Mesenteric fat pad (tissue), 1 donor: Measurements from ENCODE around the gene CTNNA3. TPM values are rescaled to one million over a fixed set of nuclear protein-coding genes. Genes with fewer than 3 reads are reported as not detected.

ENCODE experiments used
- DNase-seq: peaks from one replicate; pipeline ENCODE4 v3.0.0-alpha.2; 2020; ENCODE audit warnings: low spot score
- total RNA-seq: library from RNA; stranded (reverse); fragmentation: NEBNext Ultra II Directional; extraction: Animal tissue kit (Norgen Biotek cat#: 25700); gene quantifications from one replicate; pipeline ENCODE4 v1.2.1, GENCODE V29; 2021
- donor health status: DM: yes; HTN: yes; CAD: no.

Gene CTNNA3
- total RNA-seq, 1 donor from 2014 or later: 0.10 TPM

DNA sequence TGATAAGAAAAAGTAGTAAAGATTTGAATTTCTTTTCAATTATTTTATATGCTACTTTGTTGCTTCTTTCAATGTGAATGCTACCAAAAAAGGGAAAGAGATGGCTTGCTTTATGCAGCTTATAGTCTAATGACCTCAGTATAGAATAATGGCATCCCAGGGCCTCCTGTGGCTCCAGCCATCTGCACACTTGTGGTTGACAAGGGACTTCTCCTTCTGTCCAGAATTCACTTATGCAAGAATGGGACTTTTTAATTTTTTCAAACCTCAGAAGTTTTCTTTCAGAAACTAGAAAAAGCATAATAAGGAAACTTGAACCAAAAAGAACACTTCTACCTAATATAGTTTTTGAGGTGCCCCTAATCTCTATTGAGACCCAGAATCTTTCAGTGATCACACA is 310.9 kb downstream of the CTNNA3 start:
- DNase-seq: no peak

DNA sequence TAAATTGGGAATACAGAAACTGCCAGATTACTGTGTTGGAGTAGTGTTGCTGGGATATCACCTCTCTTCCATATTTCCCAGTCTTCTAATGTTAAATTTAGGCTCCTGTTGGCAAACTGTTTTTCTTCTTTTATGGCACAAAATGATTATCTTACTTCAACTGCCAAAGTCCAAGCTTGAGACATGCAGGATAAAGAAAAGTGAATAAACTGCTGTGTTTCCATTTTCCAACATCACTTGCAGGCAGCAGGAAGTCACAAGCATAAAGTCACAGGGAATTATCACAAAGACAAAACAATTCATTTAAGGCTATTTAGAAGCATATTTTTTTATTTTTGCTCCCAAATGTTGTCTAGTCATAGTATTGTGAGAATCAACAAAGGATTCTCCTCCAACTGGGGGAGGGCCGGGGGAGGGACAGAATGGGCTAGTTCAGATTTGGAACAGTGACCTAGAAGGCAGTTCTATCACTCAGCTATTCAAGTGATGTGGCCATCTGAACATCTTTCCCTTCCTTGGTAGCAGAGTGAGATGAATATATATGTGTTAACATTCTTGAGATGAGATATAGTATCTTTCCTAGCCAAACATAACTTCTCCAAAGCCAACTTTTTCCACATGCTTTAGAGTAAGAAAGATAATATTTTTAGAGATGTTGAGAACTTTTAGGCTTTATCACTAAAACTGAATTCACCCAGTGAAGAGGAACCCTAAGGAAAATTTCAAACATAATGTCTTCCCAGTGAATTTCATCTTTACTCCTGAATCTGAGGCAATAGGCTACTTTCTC is 364.7 kb downstream of the CTNNA3 start:
- no peak for DNase-seq

DNA sequence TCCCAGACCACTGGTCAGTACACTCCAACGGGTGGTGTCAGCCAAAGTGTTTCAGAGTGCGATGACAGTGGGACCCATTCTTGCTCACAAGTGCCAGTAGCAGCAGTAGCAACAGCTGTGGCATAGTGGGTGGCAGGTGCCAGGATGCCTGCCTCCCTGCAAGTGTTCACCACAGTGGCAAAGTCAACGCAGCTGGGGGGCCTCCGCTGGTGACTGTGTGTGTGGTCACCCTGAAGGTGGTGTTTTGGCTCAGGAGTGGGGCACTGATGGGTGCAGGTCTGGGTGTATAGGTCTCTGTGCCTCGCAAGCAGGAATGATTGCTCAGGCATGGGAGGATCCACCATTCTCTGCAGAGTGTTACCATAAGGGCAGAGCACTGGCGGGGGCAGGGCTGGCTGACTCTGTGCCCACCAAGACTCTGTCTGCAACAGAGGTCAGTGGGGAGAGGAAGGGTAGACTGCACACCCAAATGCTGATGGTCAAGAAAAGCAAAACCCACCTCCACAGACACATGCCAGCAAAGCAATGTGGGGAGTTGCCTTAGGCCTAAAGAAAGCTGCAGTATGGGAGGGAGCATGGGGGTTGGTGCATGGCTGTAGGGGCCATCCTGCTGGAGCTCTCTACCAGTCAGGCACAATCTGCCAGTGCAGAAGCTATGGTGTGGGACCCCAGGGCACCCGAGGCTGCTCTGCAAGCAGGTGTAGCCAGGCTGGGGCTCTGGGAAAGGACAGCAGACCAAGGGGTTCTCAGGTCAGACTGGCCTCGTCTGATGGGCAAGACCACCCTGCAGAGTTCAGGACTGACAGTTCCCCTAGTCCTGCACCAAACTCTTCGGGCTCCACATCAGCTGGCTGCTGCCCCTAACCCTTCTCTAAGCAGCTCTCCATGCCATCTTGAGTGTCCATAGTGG is 368.1 kb downstream of the CTNNA3 start:
- DNase-seq: no peak

DNA sequence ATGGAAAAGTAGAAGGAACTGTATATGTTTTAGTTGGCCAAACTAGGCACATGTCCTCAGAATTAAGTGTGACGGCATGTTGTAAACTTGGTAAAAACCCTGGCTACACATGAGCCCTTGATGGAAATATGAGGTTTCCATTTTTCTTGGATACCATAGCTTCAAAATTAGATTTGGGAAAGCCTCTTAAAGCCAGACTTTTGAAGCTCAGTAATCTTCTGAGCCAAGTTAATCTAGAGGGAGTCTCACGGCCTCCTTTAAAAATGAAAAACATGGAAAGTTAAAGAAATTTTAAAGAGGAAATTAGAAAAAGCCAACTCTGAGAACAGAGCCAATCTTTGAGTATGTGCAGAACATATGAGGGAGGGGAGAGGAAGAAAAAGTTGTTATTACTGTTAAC is 376.0 kb downstream of the CTNNA3 start:
- no peak for DNase-seq

DNA sequence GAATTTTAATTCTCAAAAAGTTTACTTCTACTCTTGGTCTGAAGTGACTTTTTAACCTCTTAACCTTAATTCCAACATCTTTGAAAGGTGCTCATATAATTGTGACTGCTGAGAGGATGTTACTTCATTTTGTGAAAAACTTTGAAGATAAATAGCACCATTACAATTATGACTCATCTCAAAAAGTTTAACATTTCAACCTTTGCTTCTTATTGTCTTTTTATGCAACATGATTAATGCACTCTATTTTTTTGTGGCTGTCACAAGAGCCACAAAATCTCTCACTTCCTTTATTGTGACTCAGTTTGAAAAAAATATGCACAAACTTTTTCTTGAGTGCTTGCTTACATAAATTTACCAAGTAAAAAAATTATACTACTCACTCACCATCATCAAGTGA is 387.1 kb downstream of the CTNNA3 start:
- DNase-seq: no peak

DNA sequence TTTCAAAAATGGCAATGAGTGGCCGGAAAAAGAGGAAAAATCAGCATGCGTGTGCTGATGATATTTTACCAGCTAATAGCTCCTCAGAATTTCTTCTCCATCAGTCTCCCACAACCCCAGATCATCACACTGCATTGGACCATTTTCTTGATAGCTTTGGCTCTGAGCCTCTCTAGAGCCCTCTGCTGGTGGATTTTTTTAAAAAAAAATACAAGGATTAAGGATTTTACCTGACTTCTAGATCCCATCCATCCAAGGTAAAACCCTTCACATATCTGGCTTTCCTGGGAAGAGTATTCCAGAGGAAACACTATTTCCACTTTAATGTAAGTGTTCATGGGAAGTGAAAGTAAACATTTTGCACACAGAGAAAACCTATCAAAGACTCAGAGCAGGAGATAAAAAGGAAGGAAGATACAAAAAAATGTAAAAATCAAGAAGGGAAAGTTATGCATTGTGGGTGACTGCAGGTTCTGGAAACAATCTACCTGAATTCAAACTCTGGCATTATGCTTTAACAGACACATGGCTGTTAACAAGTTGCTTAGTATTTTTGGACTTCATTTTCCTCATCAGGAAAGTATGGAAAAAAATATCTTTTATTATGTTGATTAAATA is 389.3 kb downstream of the CTNNA3 start:
- no peak for DNase-seq

DNA sequence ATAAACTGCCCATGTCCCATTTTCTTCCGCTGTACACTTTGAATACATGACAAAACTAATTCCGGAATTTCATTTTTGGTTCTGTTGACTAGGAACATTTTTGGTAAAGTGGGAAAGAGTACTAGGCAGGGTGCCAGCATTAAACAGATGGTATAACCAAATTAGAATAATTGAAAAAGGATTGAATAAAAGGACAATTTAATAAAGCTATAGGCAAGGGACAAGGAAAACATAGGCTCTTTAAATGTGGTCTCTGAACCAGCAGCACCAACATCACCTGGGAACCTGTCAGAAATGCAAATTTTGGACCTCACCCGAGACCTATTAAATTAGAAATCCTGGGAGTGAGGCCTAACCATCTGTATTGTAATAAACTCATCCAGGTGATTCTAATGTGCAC is 393.3 kb downstream of the CTNNA3 start:
- no peak for DNase-seq

DNA sequence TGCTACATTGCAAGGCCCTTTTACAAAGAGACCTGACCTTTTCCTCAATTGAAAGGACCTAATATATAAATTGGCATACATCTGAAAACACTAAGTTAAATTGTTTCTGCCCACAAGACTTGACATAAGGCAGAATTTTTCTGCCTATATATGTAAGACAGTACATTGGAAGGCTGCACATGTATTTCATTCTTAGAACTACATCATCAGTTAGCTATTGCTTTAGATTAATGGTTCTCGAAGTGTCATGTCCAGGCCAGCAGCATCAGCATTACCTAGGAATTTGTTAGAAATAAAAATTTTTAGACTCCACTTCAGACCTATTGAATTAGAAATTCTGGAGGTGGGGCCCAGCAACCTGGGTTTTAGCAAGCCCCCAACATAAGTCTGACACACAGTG is 396.2 kb downstream of the CTNNA3 start:
- DNase-seq: no peak

DNA sequence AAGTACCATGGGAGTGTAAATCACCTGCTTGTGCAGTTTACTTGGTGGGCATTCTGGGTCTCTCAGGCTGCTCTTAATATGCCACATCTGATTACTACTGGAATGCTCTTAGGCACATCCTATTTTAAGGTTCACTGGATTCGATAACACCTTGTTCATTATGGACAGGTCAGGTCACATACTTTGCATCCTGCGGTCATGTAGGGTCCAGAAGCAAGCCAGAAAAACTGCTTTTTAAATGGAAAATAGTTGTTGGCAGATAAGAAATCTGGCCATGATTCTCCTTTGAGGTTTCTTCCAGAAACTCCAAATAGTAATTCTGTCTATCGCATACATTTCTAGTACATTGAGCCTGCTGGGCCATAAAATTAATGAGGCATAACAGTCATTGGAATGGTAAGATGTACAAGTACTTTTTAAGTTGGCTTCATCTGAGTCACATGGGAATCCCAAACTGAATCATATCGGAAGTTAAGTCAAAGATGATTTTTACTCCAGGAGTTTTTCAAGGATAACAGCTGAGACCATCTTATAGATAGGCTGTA is 398.3 kb downstream of the CTNNA3 start:
- DNase-seq: no peak

DNA sequence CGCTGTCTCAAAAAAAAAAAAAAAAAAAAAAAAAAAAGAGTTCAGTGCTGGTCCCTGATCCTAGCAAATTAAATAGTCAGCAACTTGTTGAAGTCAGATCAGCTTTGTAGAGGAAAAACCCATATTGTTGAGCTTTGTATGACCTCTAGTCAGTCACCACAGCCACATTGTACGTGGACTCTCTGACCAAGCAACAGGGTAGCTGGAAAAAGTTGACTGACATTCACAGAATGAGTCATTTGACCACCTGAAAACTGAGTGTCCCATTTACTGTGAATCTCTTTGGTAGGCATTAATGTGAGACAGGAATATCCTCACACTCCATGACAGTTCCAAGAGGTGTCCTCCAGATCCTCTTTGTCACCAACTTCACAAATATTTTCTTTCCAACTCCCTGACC is 399.1 kb downstream of the CTNNA3 start:
- no peak for DNase-seq

DNA sequence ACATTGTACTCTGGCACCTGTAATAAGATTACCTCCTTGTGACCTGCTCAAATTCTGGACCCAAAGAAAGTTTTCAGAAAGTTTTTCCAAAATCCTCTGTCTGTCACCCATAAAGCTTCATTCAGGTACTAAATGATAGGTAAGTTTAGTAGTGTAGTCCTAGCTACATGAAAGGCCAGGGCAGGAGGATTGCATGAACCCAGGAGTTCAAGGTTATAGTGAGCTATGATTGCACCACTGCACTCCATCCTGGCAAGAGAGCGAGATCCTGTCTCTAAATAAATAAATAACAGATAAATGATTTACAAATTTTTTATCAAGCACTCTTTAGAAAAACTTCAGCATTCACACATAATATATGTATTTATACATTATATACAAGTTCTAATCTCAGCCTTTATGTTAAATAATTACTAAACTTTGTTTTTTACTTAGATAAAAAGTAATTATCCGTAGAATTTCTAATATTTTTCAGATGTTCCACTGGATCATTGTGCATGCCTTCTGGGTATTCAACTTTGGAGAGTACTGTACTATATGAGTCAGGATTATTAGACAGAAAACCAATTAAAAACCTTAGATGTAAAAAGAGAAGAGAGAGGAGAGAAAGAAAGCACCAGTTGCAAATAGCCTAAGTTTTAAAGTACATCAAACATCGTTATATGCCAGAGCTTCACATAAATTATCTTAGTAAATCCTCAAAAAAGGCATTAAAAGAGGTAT is 407.1 kb downstream of the CTNNA3 start:
- no peak for DNase-seq

DNA sequence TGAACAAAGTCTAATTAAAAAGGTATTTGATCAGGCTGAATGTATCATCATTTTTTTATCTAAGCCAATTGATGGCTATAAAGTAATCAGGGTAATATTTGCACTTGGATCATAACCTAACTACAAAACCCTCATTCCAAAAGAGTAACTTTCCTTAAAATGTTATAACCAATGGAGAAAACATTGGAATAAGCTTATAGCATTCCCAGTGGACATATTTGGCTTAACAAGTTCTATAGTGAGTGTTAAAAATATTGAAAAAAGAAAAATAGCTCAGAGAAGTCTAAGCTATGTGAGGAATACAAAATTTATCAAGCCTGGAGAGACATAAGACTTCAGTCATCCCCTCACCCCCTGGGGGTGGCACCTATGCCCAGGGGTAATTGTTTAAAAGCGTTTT is 411.4 kb downstream of the CTNNA3 start:
- DNase-seq: no peak

DNA sequence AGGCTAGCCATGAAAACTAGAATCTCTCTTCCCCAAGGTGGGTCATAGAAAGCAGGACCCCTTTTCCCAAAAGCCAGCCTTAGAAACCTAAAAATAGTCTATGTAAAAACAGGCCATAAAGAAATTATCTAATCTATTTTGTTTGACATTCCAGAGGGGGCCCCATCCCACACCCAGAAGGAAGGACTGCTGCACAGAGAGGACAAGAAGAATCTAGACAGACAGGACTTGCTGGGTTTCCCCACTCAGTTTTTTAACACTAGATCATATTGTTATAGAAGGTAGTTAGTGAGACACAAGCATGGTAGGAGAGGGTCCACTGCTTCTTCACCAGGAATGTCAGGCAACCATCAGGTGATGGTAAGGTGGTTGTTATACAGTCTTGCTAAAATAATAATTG is 413.1 kb downstream of the CTNNA3 start:
- DNase-seq: no peak

DNA sequence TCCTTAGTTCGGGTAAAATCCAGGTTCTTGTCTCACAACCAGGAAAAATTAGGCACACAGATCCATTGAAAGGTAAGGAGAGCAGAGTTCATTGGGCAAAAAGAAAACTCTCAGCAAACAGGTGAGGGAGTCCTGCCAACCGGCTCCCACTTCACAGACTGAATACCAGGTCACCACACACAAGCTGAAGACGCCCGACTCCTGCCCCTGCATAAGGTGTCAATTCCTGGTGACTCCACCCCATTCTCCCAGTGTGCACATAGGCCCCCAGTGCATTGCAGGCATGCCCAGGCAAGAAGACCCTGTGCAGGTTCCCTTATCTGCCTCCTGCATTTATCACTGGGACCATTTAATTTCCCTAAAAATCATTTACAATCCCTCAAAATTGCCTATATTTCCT is 415.6 kb downstream of the CTNNA3 start:
- DNase-seq: no peak

DNA sequence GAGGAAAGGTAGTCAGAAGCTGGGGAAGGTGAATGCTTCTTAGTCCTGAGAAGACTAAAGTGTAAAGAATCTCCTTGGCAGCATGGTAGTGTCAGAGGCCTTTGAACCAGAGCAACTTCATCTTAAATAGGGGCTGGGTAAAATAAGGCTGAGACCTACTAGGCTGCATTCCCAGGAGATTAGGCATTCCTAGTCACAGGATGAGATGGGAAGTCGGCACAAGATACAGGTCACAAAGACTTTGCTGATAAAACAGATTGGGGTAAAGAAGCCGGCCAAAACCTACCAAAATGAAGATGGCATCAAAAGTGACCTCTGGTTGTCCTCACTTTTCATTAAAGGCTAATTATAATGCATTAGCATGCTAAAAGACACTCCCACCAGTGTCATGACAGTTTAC is 418.6 kb downstream of the CTNNA3 start:
- no peak for DNase-seq

DNA sequence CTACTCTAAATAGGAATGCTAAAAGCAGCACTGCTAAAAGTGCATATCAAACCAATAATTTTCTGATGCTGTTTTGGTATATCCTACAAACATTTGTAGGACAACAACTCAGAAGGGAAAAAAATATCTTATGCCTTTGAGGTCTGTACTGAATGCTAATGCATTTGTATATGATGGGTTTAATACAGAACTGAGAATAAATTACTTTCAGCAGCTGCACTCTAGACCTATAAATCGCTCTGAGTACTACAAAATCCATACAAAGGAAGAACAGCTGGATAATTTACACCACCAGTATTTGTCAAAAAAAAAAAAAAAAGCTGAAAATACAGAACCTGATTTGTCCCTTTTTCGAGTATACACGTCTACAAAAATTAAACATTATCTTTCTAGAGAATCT is 426.2 kb downstream of the CTNNA3 start:
- DNase-seq: no peak

DNA sequence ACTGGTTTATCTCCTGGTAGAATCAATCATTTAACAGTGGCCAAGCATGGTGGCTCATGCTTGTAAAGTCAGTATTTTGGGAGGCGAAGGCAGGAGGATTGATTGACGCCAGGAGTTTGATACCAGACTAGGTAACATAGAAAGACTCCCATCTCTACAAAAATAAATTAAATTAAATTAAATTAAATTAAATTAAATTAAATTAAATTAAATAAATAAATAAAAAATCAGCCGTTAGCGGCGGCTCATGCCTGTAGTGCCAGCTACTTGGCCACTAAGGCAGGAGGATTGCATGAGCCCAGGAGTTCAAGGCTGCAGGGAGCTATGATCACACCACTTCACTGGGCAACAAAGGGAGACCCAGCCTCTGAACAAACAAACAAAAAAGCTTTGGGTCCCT is 427.8 kb downstream of the CTNNA3 start:
- DNase-seq: no peak

DNA sequence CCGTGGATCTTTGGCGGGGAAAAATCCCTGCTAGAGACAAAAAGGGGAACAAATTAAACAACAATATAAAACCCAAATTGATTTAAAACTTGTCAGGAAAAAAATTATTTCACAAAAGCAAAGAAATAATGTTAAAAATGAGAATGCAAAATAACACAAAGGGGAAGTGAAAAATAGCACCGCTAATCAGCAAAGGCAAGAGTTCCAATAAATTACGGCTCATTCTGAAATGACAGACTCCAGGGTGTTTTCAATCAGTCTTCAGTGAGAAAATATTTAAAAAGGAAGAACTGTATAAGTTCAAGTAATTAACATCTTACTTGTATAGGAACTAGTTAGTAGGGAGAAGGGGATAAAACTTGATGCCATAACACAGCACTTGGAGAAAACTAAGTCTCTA is 433.3 kb downstream of the CTNNA3 start:
- no peak for DNase-seq

DNA sequence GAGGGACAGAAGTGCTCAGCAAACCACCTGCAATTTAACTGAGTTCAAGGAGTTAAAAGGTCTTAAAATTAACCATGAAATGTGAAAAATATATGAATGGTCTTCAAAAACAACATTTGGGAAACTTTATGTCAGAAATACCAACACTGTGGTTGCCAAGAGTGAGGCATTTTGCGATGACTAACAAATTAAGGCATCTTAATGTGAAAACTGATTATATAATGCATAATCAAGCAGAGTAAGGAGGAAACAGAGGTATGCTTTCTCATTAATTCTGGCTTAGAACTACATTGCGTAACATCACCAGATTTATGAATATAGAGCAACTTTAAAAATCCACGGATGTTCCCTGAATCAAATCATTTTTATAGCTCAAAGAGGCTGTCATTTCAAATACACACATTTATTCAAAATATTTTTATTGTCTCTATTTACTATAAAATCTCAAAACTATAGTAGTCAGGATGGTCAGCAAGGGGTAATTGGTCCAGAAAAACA is 434.6 kb downstream of the CTNNA3 start:
- no peak for DNase-seq

DNA sequence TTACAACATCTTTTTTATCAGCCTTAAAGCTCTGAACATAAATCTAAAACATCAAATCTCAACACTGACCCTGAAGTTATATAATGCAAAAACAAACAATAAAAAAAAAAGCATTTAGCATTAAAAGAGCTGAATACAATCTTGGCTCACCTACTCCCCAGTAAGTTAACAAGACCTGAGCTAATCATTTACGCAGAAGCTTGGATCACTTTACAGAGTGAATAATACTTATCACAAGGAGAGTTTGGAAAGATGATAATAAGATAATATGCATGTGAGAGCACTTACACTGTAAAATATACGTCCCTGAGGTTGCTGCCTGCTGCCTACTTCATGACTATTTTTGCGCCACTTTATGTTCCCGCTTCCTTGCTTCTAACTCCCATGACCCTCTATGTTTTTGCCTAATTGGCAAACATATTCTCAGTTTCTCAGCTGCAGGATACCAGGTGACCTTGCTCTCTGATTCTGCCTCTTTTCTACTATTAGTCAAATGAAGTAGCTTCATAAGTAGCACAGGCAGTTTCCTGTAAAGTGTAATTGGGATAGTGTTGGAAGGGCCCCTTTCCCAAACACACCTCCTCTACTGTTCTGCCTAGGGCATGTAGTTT is 436.6 kb downstream of the CTNNA3 start:
- DNase-seq: no peak
